GM21381 (cell line): ENCODE measurements around the gene TMEM44.
"Not testable (repeated sequence)": the region's sequence is repeated elsewhere in the genome, so short reads cannot be mapped to it uniquely, and the experiment has no call there.

ENCODE experiments used
- ATAC-seq: cut with Tn5 transposase; IDR thresholded peaks from one replicate; pipeline ENCODE4 v1.9.1; 2021; ENCODE audit warnings: mild to moderate bottlenecking, moderate library complexity; ENCODE audit not compliant: unreplicated experiment

TMEM44 gene

DNA sequence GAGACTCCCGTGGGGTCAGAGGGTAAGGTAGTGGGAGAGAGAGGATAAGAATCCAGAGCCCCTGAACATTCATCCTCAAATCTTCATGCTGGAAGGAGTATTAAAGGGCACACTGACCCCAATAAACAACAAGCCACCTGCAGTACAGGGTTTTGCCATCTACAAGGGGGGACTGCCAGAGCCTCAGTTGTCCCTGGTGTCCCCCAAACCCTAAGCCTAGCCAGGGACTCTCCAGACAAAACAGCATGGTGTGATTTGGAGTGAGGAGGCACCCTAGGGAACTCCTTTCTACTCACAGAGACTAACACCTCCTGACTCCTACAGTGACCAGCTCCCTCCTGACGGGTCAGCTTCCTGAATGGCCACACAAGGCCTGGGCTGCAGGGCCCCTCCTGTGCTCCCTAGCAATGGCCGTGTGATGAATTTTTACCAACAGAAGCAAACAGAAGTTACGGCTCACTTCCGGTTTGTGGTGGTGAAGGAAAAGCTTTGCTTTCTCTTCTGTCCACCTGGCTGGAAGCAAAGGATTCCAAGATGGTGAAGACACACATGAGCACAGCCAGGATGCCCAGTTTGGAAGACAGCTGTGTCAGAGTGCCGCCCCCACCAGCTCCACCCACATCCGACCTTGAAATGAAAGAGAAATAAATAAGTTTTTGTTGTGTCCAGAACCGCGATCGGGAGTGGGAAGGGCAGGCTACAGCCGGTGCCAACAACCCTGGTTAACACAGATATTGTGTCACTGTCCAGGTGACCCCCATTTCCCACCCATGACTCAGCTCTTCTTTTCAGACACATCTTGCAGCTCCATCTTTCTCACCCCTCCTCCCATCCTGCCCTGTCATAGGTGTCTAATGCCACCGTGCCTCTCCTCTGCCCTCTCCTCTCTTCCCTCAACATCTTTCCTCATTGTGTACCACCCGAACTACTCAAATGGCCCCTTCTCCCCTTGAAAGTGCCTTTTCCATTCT is 76.8 kb downstream of the TMEM44 start:
- ATAC-seq: no peak

DNA sequence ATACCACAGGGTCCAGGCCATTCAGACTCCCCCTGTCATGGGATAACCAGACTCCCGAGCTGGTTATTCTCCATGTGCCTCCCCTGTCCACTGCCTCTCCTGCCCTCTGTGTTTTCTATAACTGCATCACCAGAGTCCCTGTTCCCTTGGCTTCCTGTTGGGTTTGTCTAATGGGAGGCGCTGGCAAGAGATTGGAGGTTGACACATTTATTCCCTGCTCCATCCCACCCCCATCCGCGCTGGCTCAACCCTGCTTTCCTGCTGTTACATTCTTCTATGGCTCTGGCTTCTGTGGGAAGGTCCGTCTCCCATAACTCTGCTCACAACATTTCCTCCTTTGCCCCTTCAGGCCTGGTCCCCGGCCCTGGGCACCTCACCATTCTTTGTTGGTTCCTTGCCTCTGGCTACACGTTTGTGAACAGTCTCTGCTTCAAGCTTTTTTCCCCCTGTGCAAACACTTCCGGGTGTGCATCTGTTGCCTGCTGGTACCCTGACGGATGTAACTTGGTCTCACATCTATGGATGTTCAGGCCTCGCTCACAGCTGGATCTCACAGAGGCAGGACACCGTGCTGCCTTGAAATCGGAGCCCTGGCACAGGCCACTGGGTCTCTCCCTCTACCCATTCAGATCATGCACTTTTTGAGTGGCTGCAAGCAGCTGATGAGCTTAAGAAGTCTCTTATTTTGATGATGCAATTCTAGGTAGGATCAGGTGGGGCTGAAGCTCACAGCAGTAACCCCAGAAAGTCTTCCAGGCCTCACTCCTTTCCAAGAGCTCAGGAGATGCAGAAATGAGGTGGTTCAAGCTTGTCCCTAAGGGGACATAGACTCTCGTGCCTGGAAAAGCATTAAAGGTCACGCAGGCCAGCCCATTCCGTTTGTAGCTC is 77.8 kb downstream of the TMEM44 start:
- ATAC-seq: no peak

DNA sequence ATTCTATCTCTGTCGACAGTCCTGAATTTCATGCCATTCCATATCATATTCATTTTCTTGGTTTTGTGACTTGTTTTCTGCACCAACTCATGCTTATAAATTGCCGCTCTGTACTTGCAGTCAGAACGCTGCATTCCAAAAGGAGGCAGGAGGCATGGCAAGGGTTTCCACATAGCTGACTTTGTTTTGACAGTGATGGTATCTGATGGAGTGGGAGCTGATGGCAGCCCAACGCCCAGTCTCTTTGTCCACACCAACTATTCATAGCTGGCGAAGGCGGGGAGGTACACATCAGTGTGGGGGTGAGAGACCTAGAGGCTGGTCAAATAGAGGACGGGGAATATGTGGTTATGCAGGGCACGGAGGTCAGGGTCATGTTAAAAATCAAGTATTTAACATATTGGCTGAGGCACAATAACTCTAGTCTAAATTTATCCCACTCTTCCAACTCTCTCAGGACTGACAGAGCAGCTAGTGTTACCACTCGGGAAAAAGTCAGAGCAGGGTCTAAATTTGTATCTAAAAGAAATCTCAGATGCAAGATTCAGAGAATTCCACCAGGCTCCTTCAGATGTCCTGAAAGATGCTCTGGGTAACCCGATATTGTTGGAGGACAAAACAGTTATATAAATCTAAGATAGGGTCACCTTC is 78.6 kb downstream of the TMEM44 start:
- no peak for ATAC-seq

DNA sequence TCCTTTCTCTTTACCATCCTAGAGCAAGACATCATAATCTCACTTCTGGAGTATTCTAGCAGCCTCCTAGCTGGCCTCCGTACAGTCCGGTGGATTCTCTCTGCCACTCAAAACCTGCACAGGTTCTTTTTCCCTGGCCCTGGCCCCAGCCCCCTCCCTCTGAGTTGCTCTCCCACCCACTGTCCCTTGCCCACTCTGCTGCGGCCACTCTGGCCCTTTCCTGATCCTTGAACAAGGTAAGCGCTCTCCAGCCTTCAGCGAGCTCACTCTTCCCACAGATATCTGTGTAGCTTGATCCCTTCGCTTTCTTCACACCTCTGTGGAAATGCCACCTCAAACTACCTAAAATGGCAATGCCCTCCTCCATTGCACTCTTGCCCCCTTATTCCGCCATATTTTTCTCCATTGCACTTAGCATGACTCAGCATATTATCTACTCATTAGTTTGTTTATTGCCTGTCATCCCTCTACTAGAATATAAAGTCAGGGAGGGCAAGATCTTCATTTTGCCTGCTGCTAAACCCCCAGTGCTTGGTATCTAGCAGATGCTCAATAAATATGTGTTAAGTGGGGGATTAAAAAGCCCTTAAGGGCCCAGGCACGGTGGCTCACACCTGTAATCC is 80.8 kb downstream of the TMEM44 start:
- ATAC-seq: no peak

DNA sequence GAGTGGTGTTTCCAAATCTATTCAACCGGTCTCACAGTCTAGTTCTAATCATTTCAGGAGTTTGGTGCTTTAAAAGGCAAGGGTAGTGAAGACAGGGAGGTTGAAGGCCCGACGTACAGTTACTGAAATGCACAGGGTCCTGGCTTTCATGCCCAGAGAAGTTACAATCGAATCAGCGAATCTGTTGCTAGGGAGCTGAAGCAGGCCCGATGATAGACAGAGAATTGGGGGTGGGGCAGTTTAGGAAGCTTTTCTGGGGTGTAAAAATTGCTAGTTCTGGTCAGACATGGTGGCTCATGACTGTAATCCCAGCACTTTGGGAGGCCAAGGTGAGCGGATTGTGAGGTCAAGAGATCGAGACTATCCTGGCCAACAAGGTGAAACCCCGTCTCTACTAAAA is 83.4 kb downstream of the TMEM44 start:
- no peak for ATAC-seq

DNA sequence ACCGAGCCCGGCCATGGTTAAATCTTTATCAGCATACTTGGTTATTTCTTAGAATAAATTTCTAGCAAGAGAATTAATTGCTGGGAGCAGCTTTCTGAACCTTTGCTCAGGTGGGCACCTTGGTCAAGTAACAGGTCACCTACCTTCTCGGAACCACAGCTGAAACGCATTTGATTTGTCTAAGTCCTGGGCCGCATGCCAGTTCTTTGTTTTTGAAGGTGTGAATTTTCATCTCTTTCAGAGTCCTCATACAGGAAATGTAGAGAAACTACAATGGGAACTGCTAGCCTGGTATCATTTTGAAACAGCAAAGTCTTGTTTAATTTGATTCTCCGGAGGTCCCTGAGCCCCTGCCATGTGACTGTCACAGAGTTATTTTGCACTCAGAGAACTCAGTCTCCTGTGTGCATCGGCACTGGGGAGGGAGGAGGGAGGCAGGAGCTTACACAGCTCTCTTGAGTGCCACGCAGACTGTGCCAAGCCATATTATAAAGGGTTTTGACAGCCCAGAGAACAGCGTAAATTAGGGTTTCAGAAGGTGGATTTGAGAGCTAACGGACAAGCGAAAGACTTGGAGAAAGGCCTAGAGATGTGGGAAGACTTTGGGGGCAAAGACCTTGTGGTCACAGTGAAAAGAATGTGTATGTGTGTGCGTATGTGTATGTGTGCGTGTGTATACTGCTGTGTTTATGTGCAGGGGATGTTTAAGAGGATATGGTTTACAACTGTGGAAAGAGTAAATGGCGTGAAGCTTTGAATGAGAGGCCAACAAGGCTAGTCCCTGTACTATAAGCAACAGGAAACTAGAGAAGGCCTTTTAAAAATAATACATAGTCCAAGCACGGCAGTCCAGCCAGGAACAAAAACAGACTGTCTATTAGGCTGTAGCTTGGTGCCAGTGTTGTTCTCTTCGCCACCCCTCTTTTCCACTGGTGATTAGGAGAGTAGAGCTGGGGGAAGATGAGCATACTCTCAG is 84.6 kb downstream of the TMEM44 start:
- ATAC-seq: no peak

DNA sequence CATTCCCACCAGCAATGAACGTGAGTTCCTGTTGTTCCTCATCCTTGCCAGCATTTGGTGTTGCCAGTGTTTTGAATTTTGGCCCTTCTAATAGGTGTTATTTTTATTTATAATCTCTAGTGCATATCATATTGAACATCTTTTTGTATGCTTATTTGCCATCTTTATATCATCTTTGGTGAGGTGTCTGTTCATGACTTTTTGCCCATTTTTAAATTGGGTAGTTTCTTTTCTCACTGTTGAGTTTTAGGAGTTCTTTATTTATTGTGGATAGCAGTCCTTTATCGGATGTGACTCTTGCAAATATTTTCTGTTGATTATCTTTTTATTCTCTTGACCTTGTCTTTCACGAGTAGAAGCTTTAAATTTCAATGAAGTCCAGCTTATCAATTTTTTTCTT is 86.2 kb downstream of the TMEM44 start:
- no peak for ATAC-seq

DNA sequence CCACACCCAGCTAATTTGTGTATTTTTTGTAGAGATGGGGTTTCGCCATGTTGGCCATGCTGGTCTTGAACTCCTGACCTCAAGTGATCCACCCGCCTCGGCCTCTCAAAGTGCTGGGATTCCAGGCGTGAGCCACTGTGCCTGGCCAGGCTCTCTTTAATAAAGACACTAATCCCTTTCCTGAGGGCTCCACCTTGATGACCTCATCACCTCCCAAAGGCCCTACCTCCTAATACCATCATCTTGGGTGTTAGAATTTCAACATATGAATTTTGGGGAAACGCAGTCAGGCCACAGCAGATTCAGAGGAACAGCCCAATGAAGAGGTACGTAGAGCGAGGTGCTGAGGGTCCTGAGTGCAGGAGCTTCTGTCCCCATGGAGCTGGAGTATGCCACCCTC is 87.7 kb downstream of the TMEM44 start:
- not testable (repeated sequence) for ATAC-seq

DNA sequence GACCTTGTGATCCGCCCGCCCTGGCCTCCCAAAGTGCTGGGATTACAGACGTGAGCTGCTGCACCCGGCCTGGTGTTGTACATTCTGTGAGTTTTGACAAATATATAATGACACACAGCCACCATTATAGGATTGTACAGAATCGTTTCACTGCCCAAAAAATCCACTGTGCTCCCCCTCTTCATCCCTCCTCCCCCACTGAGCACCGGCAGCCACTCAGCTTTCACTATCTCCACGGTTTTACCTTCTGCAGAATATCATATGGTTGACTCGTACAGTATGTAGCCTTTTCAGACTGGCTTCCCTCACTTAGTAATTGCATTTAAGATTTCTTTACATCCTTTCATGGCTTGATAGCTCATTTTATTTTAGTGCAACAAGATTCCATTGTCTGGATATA is 89.7 kb downstream of the TMEM44 start:
- no peak for ATAC-seq

DNA sequence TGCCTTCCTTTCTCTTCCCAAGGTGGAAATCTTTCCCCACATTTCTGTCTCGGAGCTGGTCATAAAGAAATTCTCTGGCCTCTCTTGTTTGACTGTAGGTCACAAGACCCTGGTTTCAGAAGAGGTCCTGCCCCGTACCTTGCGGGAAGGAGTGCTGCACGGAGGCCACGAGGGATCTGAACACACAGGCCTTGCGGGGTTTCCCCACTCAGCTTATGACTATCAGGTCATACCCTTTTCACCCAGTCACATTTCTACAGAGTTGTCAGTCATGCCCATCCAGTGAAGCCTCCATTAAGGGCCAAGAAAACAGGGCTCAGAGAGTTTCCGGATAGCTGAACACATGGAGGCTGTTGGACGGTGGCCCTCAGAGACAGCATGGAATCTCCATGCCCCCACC is 91.7 kb downstream of the TMEM44 start:
- ATAC-seq: no peak

DNA sequence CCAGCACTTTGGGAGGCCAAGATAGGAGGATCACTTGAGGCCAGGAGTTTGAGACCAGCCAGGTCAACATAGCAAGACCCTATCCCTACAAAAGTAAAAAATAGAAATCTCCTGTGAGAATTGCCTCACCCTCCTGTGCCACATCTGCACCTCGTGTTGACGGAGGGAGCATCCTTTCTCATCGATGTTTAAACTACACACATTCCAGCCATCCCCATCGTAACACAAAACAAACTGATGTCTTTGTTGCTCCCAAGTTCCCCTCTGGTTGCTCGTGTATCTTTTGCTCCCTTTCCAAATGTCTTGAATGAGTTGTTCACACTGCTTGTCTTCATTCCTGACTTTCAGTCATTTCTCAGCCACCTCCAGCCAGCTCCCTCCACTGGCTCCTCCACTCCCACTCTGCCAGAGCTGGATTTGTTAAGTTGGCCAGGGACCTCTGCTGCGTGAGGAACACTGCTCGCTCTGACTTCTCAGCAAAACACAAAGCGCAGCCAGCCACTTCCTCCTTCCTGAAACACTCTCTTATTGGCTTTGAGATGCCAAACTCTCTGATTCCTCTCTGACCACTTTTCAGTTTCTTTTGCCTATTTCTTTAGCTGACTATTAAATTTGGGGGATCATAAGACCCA is 92.8 kb downstream of the TMEM44 start:
- ATAC-seq: no peak

DNA sequence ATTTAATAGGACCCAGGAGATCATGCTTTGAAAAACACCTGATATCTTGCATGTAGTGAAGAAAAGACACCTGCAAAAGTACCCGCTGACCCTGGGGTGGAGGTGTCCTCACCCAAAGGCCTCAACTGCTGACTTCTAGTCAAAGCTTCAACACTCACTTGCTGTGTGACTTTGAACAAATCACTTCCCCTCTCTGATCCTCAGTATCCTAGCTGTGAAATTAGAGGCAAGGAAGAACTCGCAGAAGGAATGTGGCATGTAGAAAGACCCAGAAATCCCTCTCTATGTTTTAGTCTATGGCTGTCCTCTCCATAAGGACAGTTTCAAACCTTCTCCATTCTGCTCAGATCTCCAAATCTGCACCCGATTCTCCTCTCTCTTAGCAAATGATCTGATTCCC is 93.7 kb downstream of the TMEM44 start:
- no peak for ATAC-seq

DNA sequence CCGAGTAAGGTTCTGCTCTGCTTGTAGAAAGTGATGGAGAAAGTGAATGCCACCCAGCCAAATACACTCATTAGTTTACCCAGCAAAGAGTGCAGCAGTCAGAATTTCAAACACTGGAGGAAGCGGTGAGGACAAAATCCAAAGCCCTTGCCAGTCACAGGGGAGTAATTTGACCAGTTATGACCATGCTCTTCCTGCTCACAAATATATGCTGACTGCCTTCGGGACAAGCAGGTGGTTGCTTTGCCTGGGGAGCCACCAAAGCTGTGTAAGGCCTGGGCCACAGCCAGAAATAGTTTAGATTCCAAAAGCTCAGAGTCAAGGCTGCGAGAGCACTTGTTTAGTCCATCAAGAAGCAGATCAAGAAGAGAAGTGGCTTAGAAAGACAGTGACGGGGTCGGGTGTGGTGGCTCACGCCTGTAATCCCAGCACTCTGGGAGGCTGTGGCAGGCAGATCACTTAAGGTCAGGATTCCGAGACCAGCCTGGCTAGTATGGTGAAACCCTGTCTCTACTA is 95.4 kb downstream of the TMEM44 start:
- ATAC-seq: no peak
